ENCODE results near the gene ITM2C. TPM values are rescaled to one million over a fixed set of nuclear protein-coding genes. Genes with fewer than 3 reads are reported as not detected.

Gene ITM2C
- total RNA-seq, 4 donors from 2014 or later = 4.9 to 11.2 (median 10.8) TPM

DNA sequence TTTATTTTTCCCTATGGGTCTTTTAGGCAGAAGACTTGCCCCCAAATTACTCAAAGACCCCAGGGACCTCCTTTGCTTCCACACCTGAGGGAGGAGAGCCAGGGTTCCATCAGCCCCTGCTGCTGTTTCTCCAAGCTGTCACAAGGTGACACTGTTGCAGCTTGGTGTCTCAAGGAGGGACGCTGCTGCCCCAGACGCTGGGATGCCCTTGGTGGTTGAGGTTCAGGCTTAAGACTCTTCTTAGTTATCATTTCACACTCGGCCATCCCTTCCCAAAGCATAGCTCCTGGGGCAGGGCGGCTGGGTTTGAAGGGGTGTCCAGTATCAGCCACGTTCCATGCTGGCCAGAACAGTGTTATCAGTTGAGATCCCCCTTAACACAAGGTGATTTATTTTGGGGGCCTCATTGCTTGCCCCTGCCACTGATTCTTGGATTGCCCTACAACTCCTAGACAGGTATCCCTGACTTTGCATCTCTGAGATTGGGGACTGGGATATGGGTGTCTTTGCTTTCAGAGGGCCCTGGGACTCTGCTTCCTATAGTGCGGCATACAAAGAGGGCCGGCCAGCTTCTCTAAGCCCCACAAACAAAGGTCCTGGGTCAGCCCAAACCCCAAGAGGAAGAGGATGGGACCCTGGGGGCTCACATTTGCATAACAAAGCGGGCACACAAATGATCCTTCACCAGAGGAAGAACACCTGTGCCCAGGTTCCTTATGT, 37.6 kb downstream of the ITM2C start:
- in situ Hi-C loops (cut with MboI; ENCODE audit: low sequenced_read_pairs in 4 of 4) = no loop called here

DNA sequence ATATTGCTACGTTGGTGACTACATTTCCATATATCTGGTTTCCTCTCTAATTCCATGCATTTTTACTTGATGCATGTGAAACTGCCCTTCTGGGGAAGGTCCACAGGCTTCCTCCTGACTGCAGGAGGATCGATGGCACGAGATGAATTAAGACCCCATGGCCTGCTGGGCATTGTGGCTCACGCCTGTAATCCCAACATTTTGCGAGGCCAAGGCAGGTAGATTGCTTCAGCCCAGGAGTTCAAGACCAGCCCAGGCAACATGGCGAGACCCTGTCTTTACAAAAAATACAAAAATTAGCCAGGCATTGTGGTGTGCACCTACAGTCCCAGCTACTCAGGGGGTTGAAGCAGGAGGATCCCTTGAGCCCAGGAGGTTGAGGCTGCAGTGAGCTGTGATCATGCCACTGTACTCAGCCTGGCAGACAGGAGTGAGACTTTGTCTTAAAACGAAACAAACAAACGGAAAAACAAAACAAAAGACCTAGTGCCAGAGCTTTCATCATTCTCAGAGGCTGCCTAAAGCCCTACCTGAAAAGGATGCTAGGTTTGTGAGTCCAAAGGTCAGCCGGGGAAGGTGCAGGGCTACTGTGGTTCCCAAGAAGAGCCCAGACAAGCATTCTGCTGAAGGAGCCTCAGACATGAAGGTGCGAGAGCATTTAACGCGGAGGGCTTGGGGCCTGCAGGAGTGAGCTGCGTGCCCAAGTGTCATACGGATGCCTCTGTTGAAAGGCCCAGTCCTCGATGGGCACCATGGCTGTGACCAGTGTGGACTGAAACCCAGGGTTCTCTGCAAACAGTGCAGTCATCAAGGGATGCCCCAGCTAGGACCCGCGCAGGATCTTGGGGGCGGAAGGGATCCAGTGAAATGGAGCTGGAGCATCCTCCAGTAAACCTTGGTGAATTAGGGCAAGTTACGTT, 38.7 kb downstream of the ITM2C start:
- Histone ChIP-seq H3K4me3 (no peak overlapping the region), H3K36me3 (no peaks in the 10 kb centered on the region), H3K4me1 (no peaks in the 10 kb centered on the region), H3K27ac (no peak overlapping the region), H3K27me3 (peaks cover 0 to 6% (median 0%) of the 10 kb centered on the region in 3 donors), H3K9me3 (no peaks in the 10 kb centered on the region)
- in situ Hi-C loops (cut with MboI; ENCODE audit: low sequenced_read_pairs in 4 of 4) = no loop called here
- DNase-seq (no peak), ATAC-seq (no peak)
- intact Hi-C loops (cut with DNase I; ENCODE audit: low total_unique reads) = no loop called here
- TF ChIP-seq POLR2A (IDR thresholded peaks at IDR 0.05) = no peak
- TF ChIP-seq, protein P1, sequence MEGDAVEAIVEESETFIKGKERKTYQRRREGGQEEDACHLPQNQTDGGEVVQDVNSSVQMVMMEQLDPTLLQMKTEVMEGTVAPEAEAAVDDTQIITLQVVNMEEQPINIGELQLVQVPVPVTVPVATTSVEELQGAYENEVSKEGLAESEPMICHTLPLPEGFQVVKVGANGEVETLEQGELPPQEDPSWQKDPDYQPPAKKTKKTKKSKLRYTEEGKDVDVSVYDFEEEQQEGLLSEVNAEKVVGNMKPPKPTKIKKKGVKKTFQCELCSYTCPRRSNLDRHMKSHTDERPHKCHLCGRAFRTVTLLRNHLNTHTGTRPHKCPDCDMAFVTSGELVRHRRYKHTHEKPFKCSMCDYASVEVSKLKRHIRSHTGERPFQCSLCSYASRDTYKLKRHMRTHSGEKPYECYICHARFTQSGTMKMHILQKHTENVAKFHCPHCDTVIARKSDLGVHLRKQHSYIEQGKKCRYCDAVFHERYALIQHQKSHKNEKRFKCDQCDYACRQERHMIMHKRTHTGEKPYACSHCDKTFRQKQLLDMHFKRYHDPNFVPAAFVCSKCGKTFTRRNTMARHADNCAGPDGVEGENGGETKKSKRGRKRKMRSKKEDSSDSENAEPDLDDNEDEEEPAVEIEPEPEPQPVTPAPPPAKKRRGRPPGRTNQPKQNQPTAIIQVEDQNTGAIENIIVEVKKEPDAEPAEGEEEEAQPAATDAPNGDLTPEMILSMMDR (IDR thresholded peaks at IDR 0.05 in 4 of 5, conservative IDR thresholded peaks at IDR 0.05 in 1 of 5) = no peak

More for the DNA sequence above, 37.6 kb downstream of the ITM2C start:
- no peak for TF ChIP-seq POLR2A (IDR thresholded peaks at IDR 0.05)
- TF ChIP-seq, protein P1 (IDR thresholded peaks at IDR 0.05 in 4 of 5, conservative IDR thresholded peaks at IDR 0.05 in 1 of 5) = no peak
- no peak overlapping the region for H3K4me3 ChIP-seq
- no peaks in the 10 kb centered on the region for H3K4me1 ChIP-seq
- DNase-seq = no peak
- no peak overlapping the region for H3K27ac ChIP-seq
- intact Hi-C loops (cut with DNase I; ENCODE audit: low total_unique reads) = no loop called here
- H3K36me3 ChIP-seq = no peaks in the 10 kb centered on the region
- H3K9me3 ChIP-seq = no peaks in the 10 kb centered on the region
- H3K27me3 ChIP-seq = peaks cover 0 to 6% (median 0%) of the 10 kb centered on the region in 3 donors
- ATAC-seq = no peak

DNA sequence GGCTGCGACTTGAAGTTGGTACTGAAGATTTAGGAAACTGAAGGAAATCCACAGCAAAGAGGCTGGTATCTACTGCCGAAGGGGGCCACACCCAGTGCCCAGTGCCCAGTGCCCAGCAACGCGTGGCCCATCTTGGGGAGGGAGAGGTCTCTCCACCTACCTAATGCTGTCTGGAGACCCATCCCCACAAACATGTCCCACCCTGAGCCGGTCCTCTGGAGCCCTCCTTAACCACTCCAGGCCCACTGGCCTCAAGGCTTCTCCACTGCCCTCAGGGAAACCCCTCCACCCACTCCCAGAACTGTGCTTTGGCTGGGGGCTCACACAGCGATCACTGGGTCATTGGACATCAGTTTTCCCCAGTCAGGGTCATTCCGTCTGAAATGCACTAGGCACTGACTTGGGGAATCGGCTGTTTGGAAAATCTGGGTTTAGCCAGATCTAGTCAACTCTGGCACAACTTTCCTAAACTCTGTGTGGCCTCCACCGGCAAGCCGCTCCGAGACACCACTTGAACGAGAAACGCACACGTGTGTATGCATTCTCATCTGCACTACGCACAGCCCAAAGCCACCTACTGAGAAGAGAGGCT, 40.2 kb downstream of the ITM2C start:
- TF ChIP-seq, protein P1 (IDR thresholded peaks at IDR 0.05 in 4 of 5, conservative IDR thresholded peaks at IDR 0.05 in 1 of 5) = no peak
- TF ChIP-seq POLR2A (IDR thresholded peaks at IDR 0.05) = no peak
- Histone ChIP-seq H3K9me3 (no peaks in the 10 kb centered on the region), H3K27ac (no peak overlapping the region), H3K27me3 (peaks cover 0 to 6% (median 0%) of the 10 kb centered on the region in 3 donors), H3K4me1 (no peaks in the 10 kb centered on the region), H3K4me3 (no peak overlapping the region), H3K36me3 (no peaks in the 10 kb centered on the region)
- no peak for DNase-seq
- intact Hi-C loops (cut with DNase I; ENCODE audit: low total_unique reads) = no loop called here
- ATAC-seq = no peak
- in situ Hi-C loops (cut with MboI; ENCODE audit: low sequenced_read_pairs in 4 of 4) = no loop called here

DNA sequence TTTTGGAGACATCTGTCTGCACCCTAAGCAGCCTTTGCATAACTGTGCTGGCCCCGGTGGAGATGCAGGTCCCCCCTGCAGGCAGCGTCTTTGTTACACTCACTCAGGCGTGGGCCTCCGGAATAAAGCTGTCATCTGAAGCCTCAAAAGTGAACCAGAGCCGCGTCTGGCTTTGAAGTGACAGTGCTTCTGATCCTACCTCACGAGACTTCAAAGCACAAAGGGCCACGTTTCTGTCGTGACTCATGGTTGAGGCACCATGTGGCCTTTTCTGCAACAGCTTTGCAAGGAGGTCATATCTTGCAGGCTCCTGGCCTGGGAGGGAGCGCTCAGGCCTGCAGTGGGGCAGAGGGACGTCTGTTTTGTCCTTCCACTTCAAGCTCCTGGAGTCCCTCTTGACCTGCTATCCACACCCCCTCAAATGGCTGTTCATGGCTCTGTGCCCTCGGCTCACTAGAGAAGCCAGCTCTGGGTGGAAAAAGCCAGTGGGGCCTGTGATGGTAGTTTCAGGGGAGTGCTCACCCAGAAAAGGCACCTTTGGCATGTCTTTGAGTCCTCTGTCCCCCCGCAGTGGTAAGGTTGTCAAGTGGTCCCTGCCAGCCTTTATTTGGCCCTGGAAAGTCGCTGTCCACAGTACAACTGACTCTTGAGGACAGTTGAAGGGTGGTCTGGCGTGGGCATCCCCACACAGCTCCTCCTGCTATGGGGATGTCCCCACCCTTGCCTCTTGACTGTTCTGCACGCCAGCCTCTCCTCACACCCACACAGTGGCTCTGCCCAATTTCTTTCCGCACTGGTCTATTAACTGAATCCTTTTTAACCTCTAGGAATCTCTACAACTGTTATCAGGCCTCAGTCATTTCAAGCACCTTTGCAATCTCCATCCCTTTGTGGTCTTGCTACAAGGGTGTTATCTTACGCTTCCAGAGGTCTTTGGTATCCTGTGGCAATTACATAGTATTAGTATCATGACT, 41.0 kb downstream of the ITM2C start:
- Histone ChIP-seq H3K4me3 (no peak overlapping the region), H3K36me3 (no peaks in the 10 kb centered on the region), H3K27ac (no peak overlapping the region), H3K27me3 (peaks cover 0 to 6% (median 0%) of the 10 kb centered on the region in 3 donors), H3K4me1 (no peaks in the 10 kb centered on the region), H3K9me3 (no peaks in the 10 kb centered on the region)
- ATAC-seq (no peak), DNase-seq (no peak)
- in situ Hi-C loops (cut with MboI; ENCODE audit: low sequenced_read_pairs in 4 of 4) = no loop called here
- TF ChIP-seq, protein P1 (IDR thresholded peaks at IDR 0.05 in 4 of 5, conservative IDR thresholded peaks at IDR 0.05 in 1 of 5) = no peak
- no peak for TF ChIP-seq POLR2A (IDR thresholded peaks at IDR 0.05)
- intact Hi-C loops (cut with DNase I; ENCODE audit: low total_unique reads) = no loop called here

Data from gastrocnemius medialis (tissue), 4 donors.